HEK293 (cell line): ENCODE data around the gene CRYGN.

Experiments
- ZNF132 ChIP-seq: fragments of 450-650 bp; formaldehyde crosslinking; IDR thresholded peaks from 2 replicates; pipeline ENCODE4 v1.5.1; 2017; ENCODE audit warnings: missing biosample characterization, missing genetic modification characterization, borderline replicate concordance
- ZNF549 ChIP-seq: fragments of 450-650 bp; IDR thresholded peaks from 2 replicates; pipeline ENCODE4 v1.5.1; 2018; ENCODE audit warnings: missing biosample characterization, missing genetic modification characterization, mild to moderate bottlenecking, inconsistent platforms, moderate library complexity
- ZSCAN23 ChIP-seq: fragments of 450-650 bp; formaldehyde crosslinking; IDR thresholded peaks from 2 replicates; pipeline ENCODE4 v1.5.1; 2016; ENCODE audit warnings: missing biosample characterization, missing genetic modification characterization
- TF ChIP-seq, protein P1 (sequence below): fragments of 450-650 bp; formaldehyde crosslinking; IDR thresholded peaks from 2 replicates; pipeline ENCODE4 v1.5.1; 2016; ENCODE audit warnings: missing biosample characterization, missing genetic modification characterization

GRCh38 chr7:151406051-151406875 lies 33.7 kb downstream of the CRYGN start:
- TF ChIP-seq ZNF132 (tag by site-specific recombination) (no peak), ZSCAN23 (tag by site-specific recombination) (no peak), ZNF549 (tag by site-specific recombination) (no peak)
- TF ChIP-seq, protein P1, sequence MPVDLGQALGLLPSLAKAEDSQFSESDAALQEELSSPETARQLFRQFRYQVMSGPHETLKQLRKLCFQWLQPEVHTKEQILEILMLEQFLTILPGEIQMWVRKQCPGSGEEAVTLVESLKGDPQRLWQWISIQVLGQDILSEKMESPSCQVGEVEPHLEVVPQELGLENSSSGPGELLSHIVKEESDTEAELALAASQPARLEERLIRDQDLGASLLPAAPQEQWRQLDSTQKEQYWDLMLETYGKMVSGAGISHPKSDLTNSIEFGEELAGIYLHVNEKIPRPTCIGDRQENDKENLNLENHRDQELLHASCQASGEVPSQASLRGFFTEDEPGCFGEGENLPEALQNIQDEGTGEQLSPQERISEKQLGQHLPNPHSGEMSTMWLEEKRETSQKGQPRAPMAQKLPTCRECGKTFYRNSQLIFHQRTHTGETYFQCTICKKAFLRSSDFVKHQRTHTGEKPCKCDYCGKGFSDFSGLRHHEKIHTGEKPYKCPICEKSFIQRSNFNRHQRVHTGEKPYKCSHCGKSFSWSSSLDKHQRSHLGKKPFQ = no peak
